ENCODE measurements around the gene ITGA3. TPM values are rescaled to one million over a fixed set of nuclear protein-coding genes. Genes with fewer than 3 reads are reported as not detected.

ITGA3 gene
- polyA plus RNA-seq, 2 of the 4 experiments (the other 2 are of a cell fraction), result 141 to 268 TPM

GRCh38 chr17:50027881-50028735, 27.8 kb upstream of the ITGA3 start:
- CTCF ChIA-PET, result interaction anchor here (0.6 to 9.1 kb wide), 26 partner anchors 10 to 176 kb away, joined by 3 to 473 read pairs (median 8); partner anchors contain the start of genes DLX3, ITGA3 and PDK2
- H3K4me2 ChIP-seq, result peak overlapping the region; percentile 89
- no peaks in the 10 kb centered on the region for H3K9me3 ChIP-seq
- FAIRE-seq, result no peak
- ATAC-seq, result peak; percentile 74 to 78
- DNase-seq (ENCODE audit: low read depth in 1 of 2, low spot score in 1 of 2), result peak; percentile 91 to 95
- H3K4me3 ChIP-seq, result peak overlapping the region; percentile 46
- POLR2A ChIA-PET, result interaction anchor here (0.6 to 4.9 kb wide), 13 partner anchors 8 to 771 kb away, joined by 3 to 140 read pairs (median 6); partner anchors contain the start of genes ITGA3 and KAT7
- peaks cover 42% of the 10 kb centered on the region for H3K4me1 ChIP-seq
- H3K27ac ChIP-seq, result peak overlapping the region; percentile 94 to 99
- WGBS (ENCODE audit: missing lambda C conversion rate), result 10% methylated on average over 15 of the region's 20 CpGs
- TF ChIP-seq NFE2L2 (conservative IDR thresholded peaks at IDR 0.05; ENCODE audit: low read length) (no peak), HES2 (IDR thresholded peaks at IDR 0.05) (0 out of 2 replicates have a peak, but pooled peaks have one; percentile 52), E2F6 (IDR thresholded peaks at IDR 0.05; ENCODE audit: borderline replicate concordance, low read depth) (no peak), CTCF (IDR thresholded peaks at IDR 0.05) (no peak), MYC (IDR thresholded peaks at IDR 0.05; ENCODE audit: borderline replicate concordance, low read length) (no peak; the same call in 1 of the 2 replicates), CEBPB (IDR thresholded peaks at IDR 0.05) (no peak), HOXA7 (CRISPR knock-in tag; IDR thresholded peaks at IDR 0.05) (no peak), TFCP2L1 (CRISPR knock-in tag; IDR thresholded peaks at IDR 0.05) (0 out of 2 replicates have a peak, but pooled peaks have one; percentile 77), CHD2 (IDR thresholded peaks at IDR 0.05; ENCODE audit: low read length, partially characterized antibody) (no peak), EHF (CRISPR knock-in tag; IDR thresholded peaks at IDR 0.05) (no peak), POLR2AphosphoS2 (conservative IDR thresholded peaks at IDR 0.05; ENCODE audit: low read length) (no peak), MAZ (IDR thresholded peaks at IDR 0.05; ENCODE audit: borderline replicate concordance, low read depth, low read length) (0 out of 2 replicates have a peak, but pooled peaks have one; percentile 18), MAX (IDR thresholded peaks at IDR 0.05) (no peak; the same call in 1 of the 2 replicates), ZNF302 (CRISPR knock-in tag; IDR thresholded peaks at IDR 0.05) (no peak), PBX3 (IDR thresholded peaks at IDR 0.05) (peak; percentile 28), KDM5A (IDR thresholded peaks at IDR 0.05) (no peak), JUNB (IDR thresholded peaks at IDR 0.05) (peak; percentile 87), REST (IDR thresholded peaks at IDR 0.05) (no peak), ATOH8 (CRISPR knock-in tag; IDR thresholded peaks at IDR 0.05; ENCODE audit: low read depth) (peak; percentile 75; the same call in 1 of the 2 replicates), HOXB13 (CRISPR knock-in tag; IDR thresholded peaks at IDR 0.05; ENCODE audit: low read depth) (no peak), ZFP36 (IDR thresholded peaks at IDR 0.05; ENCODE audit: borderline replicate concordance, partially characterized antibody) (no peak), HOXB5 (CRISPR knock-in tag; IDR thresholded peaks at IDR 0.05) (peak; percentile 49; the same call in 1 of the 2 replicates), BCL3 (IDR thresholded peaks at IDR 0.05) (peak; percentile 89; the same call in 2 of the 3 replicates), ZSCAN20 (CRISPR knock-in tag; IDR thresholded peaks at IDR 0.05) (no peak), KDM1A (IDR thresholded peaks at IDR 0.05; ENCODE audit: low read depth) (no peak), TP53 (CRISPR knock-in tag; IDR thresholded peaks at IDR 0.05) (no peak), EP300 (IDR thresholded peaks at IDR 0.05) (peak; percentile 81 to 94; a peak in 3 of 5 replicates), ESRRA (IDR thresholded peaks at IDR 0.05; ENCODE audit: borderline replicate concordance, low read length) (no peak), SMC3 (IDR thresholded peaks at IDR 0.05) (peak; percentile 56; the same call in 2 of the 3 replicates)

All from A549 (cell line).